Upper lobe of left lung (tissue), 4 donors: ENCODE measurements around the gene HOGA1.

Source experiments
- CTCF ChIP-seq, 6 experiments: fragments of 450-650 bp in 4 of 6; fragments of 200-600 bp in 2 of 6; sonication (generic) in 2 of 6; IDR thresholded peaks; one replicate each; pipeline ENCODE4 v1.5.1; 2016 to 2019; ENCODE audit warnings: antibody characterized with exemption in 6 of 6
- POLR2AphosphoS5 ChIP-seq, 2 donors: sonication (generic); formaldehyde crosslinking; IDR thresholded peaks; one replicate each; pipeline ENCODE4 v1.5.1; 2017; ENCODE audit warnings: antibody characterized with exemption in 2 of 2

GRCh38 chr10:97539523-97540200, 44.5 kb upstream of the HOGA1 start:
- TF ChIP-seq POLR2AphosphoS5 (IDR thresholded peaks at IDR 0.05) (no peak), CTCF (IDR thresholded peaks at IDR 0.05) (peak in 1 of 6 experiments; percentile 11)
